Neural cell (in vitro differentiated cells): ENCODE measurements around the gene SAMD14. TPM values are rescaled to one million over a fixed set of nuclear protein-coding genes. Genes with fewer than 3 reads are reported as not detected.
A peak's percentile ranks its signal among the peaks of the same experiment; 100 is the strongest.

Source experiments
- H2AFZ ChIP-seq: fragments of 200-600, 300-800 bp; sonication (generic), shearing (Covaris generic); 2 replicates; pipeline ENCODE4 v1.6.0; 2014; ENCODE audit warnings: low read depth, mild to moderate bottlenecking, antibody characterized with exemption, low read length, moderate library complexity
- H3F3A ChIP-seq: fragments of 200-600 bp; shearing (Covaris generic); 2 replicates; pipeline ENCODE4 v1.6.1; 2016; ENCODE audit warnings: mild to moderate bottlenecking, moderate library complexity, mixed read lengths, antibody characterized with exemption, low read length; ENCODE audit not compliant: insufficient read depth, poor library complexity, severe bottlenecking
- H3K27ac ChIP-seq: fragments of 200-600, 300-800 bp; sonication (generic), shearing (Covaris generic); 2 replicates; pipeline ENCODE4 v1.5.1; 2014; ENCODE audit warnings: mild to moderate bottlenecking, low read length, moderate library complexity
- H3K27me3 ChIP-seq: fragments of 300-800, 200-600 bp; sonication (generic), shearing (Covaris generic); 2 replicates; pipeline ENCODE4 v1.6.0; 2014; ENCODE audit warnings: mild to moderate bottlenecking, low read depth, low read length, moderate library complexity; ENCODE audit not compliant: insufficient read depth
- H3K36me3 ChIP-seq: fragments of 300-800, 200-600 bp; sonication (generic), shearing (Covaris generic); 2 replicates; pipeline ENCODE4 v1.5.1; 2014; ENCODE audit warnings: mild to moderate bottlenecking, antibody characterized with exemption, low read length, moderate library complexity; ENCODE audit not compliant: insufficient read depth
- H3K4me2 ChIP-seq: fragments of 300-800, 200-600 bp; sonication (generic), shearing (Covaris generic); 2 replicates; pipeline ENCODE4 v1.6.0; 2014; ENCODE audit warnings: mild to moderate bottlenecking, low read length
- H3K4me3 ChIP-seq: fragments of 300-800, 200-600 bp; sonication (generic), shearing (Covaris generic); 2 replicates; pipeline ENCODE4 v1.5.1; 2014; ENCODE audit warnings: mild to moderate bottlenecking, low read length, moderate library complexity
- H3K79me2 ChIP-seq: fragments of 200-600 bp; shearing (Covaris generic); replicated peaks from 2 replicates; pipeline ENCODE4 v1.6.0; 2014; ENCODE audit warnings: mild to moderate bottlenecking, low read length, moderate library complexity; ENCODE audit not compliant: insufficient read depth
- H3K9ac ChIP-seq: fragments of 300-800, 200-600 bp; sonication (generic), shearing (Covaris generic); 2 replicates; pipeline ENCODE4 v1.6.1; 2016; ENCODE audit warnings: mild to moderate bottlenecking, low read length, mixed read lengths
- H3K9me2 ChIP-seq: fragments of 200-600 bp; shearing (Covaris generic); 2 replicates; pipeline ENCODE4 v1.6.1; 2016; ENCODE audit warnings: mild to moderate bottlenecking, low read length, mixed read lengths; ENCODE audit not compliant: insufficient read depth
- H3K9me3 ChIP-seq: fragments of 200-600, 300-800 bp; sonication (generic), shearing (Covaris generic); 2 replicates; pipeline ENCODE4 v1.6.1; 2016; ENCODE audit warnings: mild to moderate bottlenecking, mixed run types, low read length, moderate library complexity, mixed read lengths
- H4K20me1 ChIP-seq: fragments of 200-600 bp; shearing (Covaris generic); 2 replicates; pipeline ENCODE4 v1.6.1; 2016; ENCODE audit warnings: mild to moderate bottlenecking, mixed run types; ENCODE audit not compliant: insufficient read depth
- CTCF ChIP-seq: fragments of 450-650 bp; IDR thresholded peaks from 2 replicates; pipeline ENCODE4 v1.5.1; 2014; ENCODE audit warnings: antibody characterized with exemption, mild to moderate bottlenecking, moderate library complexity; ENCODE audit not compliant: poor library complexity, severe bottlenecking
- EP300 ChIP-seq: fragments of 450-650 bp; conservative IDR thresholded peaks from 2 replicates; pipeline ENCODE4 v1.6.1; 2014; ENCODE audit warnings: antibody characterized with exemption, mild to moderate bottlenecking, moderate library complexity; ENCODE audit not compliant: poor library complexity, severe bottlenecking
- EZH2 ChIP-seq: fragments of 200-600, 300-800 bp; shearing (Covaris generic), sonication (generic); IDR thresholded peaks from 2 replicates; pipeline ENCODE4 v1.6.1; 2014; ENCODE audit warnings: antibody characterized with exemption, low read length, borderline replicate concordance, mild to moderate bottlenecking; ENCODE audit not compliant: insufficient read depth, poor library complexity, severe bottlenecking
- MXI1 ChIP-seq: fragments of 450-650 bp; conservative IDR thresholded peaks from 2 replicates; pipeline ENCODE4 v1.6.1; 2014; ENCODE audit warnings: antibody characterized with exemption, mild to moderate bottlenecking; ENCODE audit not compliant: poor library complexity, severe bottlenecking
- POLR2AphosphoS5 ChIP-seq: IDR thresholded peaks from 2 replicates; pipeline ENCODE4 v1.6.1; 2012
- RAD21 ChIP-seq: fragments of 450-650 bp; conservative IDR thresholded peaks from 2 replicates; pipeline ENCODE4 v1.6.1; 2014; ENCODE audit warnings: antibody characterized with exemption, mild to moderate bottlenecking, moderate library complexity
- REST ChIP-seq: IDR thresholded peaks from 2 replicates; pipeline ENCODE4 v1.6.1; 2012; ENCODE audit warnings: borderline replicate concordance
- SMC3 ChIP-seq: fragments of 450-650 bp; conservative IDR thresholded peaks from 2 replicates; pipeline ENCODE4 v1.6.1; 2014; ENCODE audit warnings: antibody characterized with exemption, mild to moderate bottlenecking, moderate library complexity; ENCODE audit not compliant: poor library complexity
- TAF1 ChIP-seq: IDR thresholded peaks from 2 replicates; pipeline ENCODE4 v1.6.1; 2012; ENCODE audit warnings: low read depth
- polyA plus RNA-seq: library from polyadenylated mRNA; depleted of rRNA; stranded (reverse); fragments of >200 nt; gene quantifications from 2 replicates; pipeline ENCODE4 v1.2.3, GENCODE V29; 2014

Gene SAMD14
- polyA plus RNA-seq, 1 donor from 2014 or later = 105 TPM

- H3K4me3 ChIP-seq = no peak overlapping the region
- H3K9me2 ChIP-seq = no peaks in the 10 kb centered on the region
- H3K9me3 ChIP-seq = no peaks in the 10 kb centered on the region
- no peak overlapping the region for H3K9ac ChIP-seq
- peaks cover 7% of the 10 kb centered on the region for H3K36me3 ChIP-seq
- no peaks in the 10 kb centered on the region for H3K79me2 ChIP-seq
- no peaks in the 10 kb centered on the region for H3K27me3 ChIP-seq
- no peaks in the 10 kb centered on the region for H3F3A ChIP-seq
- no peaks in the 10 kb centered on the region for H4K20me1 ChIP-seq
- H2AFZ ChIP-seq = no peak overlapping the region
- TF ChIP-seq MXI1 (no peak), EP300 (no peak), POLR2AphosphoS5 (peak; percentile 23), RAD21 (no peak), REST (no peak), EZH2 (no peak), CTCF (no peak), TAF1 (no peak)
- H3K4me2 ChIP-seq = no peak overlapping the region
- no peak overlapping the region for H3K27ac ChIP-seq
These were observed 24.1 kb downstream of the SAMD14 start for GRCh38 chr17:50105811-50106210.

- Histone ChIP-seq H3K36me3 (no peaks in the 10 kb centered on the region), H3K4me2 (no peak overlapping the region), H3K27ac (no peak overlapping the region), H4K20me1 (no peaks in the 10 kb centered on the region), H3K9me3 (no peaks in the 10 kb centered on the region), H3K4me3 (no peak overlapping the region), H3K9ac (no peak overlapping the region), H3K79me2 (no peaks in the 10 kb centered on the region), H2AFZ (no peak overlapping the region), H3K27me3 (no peaks in the 10 kb centered on the region), H3K9me2 (no peaks in the 10 kb centered on the region), H3F3A (no peaks in the 10 kb centered on the region)
- TF ChIP-seq REST = no peak
- no peak for TF ChIP-seq MXI1
- no peak for TF ChIP-seq RAD21
- TF ChIP-seq EP300 = no peak
- no peak for TF ChIP-seq POLR2AphosphoS5
- no peak for TF ChIP-seq CTCF
- TF ChIP-seq SMC3 = no peak
- no peak for TF ChIP-seq EZH2
- no peak for TF ChIP-seq TAF1
These were observed 26.0 kb downstream of the SAMD14 start for GRCh38 chr17:50103941-50104340.
